ENCODE results near the gene STAT4. TPM values are rescaled to one million over a fixed set of nuclear protein-coding genes. Genes with fewer than 3 reads are reported as not detected.

Gene STAT4
- total RNA-seq, 1 donor from 2014 or later: 37.8 TPM

GRCh38 chr2:191177751-191178736 lies 27.2 kb upstream of the STAT4 start:
- intact Hi-C loops (cut with DNase I): no loop called here
- no peak for DNase-seq (ENCODE audit: low spot score)

- intact Hi-C loops (cut with DNase I): no loop called here
- no peak for DNase-seq (ENCODE audit: low spot score)
These were observed 26.1 kb upstream of the STAT4 start for GRCh38 chr2:191176801-191177438.

- intact Hi-C loops (cut with DNase I): no loop called here
- no peak for DNase-seq (ENCODE audit: low spot score)
These were observed 25.5 kb upstream of the STAT4 start for GRCh38 chr2:191176305-191176704.

- no peak for DNase-seq (ENCODE audit: low spot score)
- intact Hi-C loops (cut with DNase I): no loop called here
These were observed 23.6 kb upstream of the STAT4 start for GRCh38 chr2:191174442-191174841.

GRCh38 chr2:191173206-191173605 lies 22.4 kb upstream of the STAT4 start:
- intact Hi-C loops (cut with DNase I): no loop called here

GRCh38 chr2:191171708-191172355 lies 21.0 kb upstream of the STAT4 start:
- no peak for DNase-seq (ENCODE audit: low spot score)
- intact Hi-C loops (cut with DNase I): no loop called here

More at GRCh38 chr2:191173206-191173605, 22.4 kb upstream of the STAT4 start:
- no peak for DNase-seq (ENCODE audit: low spot score)

GRCh38 chr2:191171286-191171685 lies 20.5 kb upstream of the STAT4 start:
- DNase-seq (ENCODE audit: low spot score): no peak
- intact Hi-C loops (cut with DNase I): no loop called here

- intact Hi-C loops (cut with DNase I): no loop called here
- DNase-seq (ENCODE audit: low spot score): no peak
These were observed 20.0 kb upstream of the STAT4 start for GRCh38 chr2:191170773-191171172.

- DNase-seq (ENCODE audit: low spot score): no peak
- intact Hi-C loops (cut with DNase I): no loop called here
These were observed 19.5 kb upstream of the STAT4 start for GRCh38 chr2:191170301-191170636.

- no peak for DNase-seq (ENCODE audit: low spot score)
- intact Hi-C loops (cut with DNase I): loop anchor here (5.0 to 10.0 kb wide), 4 partner anchors 58 to 505 kb away; partner anchors contain the start of gene NABP1
These were observed 18.9 kb upstream of the STAT4 start for GRCh38 chr2:191169456-191170300.

- no peak for DNase-seq (ENCODE audit: low spot score)
- intact Hi-C loops (cut with DNase I): loop anchor here (5.0 to 10.0 kb wide), 4 partner anchors 60 to 507 kb away; partner anchors contain the start of gene NABP1
These were observed 17.0 kb upstream of the STAT4 start for GRCh38 chr2:191167766-191168165.

- DNase-seq (ENCODE audit: low spot score): no peak
- intact Hi-C loops (cut with DNase I): loop anchor here (5.0 to 10.0 kb wide), 4 partner anchors 60 to 508 kb away; partner anchors contain the start of gene NABP1
These were observed 16.1 kb upstream of the STAT4 start for GRCh38 chr2:191166756-191167445.

GRCh38 chr2:191166111-191166755 lies 15.4 kb upstream of the STAT4 start:
- no peak for DNase-seq (ENCODE audit: low spot score)
- intact Hi-C loops (cut with DNase I): loop anchor here (5.0 to 10.0 kb wide), 4 partner anchors 61 to 509 kb away; partner anchors contain the start of gene NABP1

GRCh38 chr2:191165176-191165643 lies 14.4 kb upstream of the STAT4 start:
- no peak for DNase-seq (ENCODE audit: low spot score)
- intact Hi-C loops (cut with DNase I): loop anchor here (2.0 to 10.0 kb wide), 5 partner anchors 62 to 510 kb away; partner anchors contain the start of gene NABP1

- DNase-seq (ENCODE audit: low spot score): no peak
- intact Hi-C loops (cut with DNase I): no loop called here
These were observed 8.0 kb upstream of the STAT4 start for GRCh38 chr2:191158747-191159146.

- intact Hi-C loops (cut with DNase I): no loop called here
- DNase-seq (ENCODE audit: low spot score): no peak
These were observed 7.4 kb upstream of the STAT4 start for GRCh38 chr2:191158193-191158592.

- intact Hi-C loops (cut with DNase I): loop anchor here (2.0 kb wide), 1 partner anchor 103 kb away; no protein-coding TSS in a partner anchor
These were observed 4.8 kb upstream of the STAT4 start for GRCh38 chr2:191155608-191156071.

GRCh38 chr2:191153716-191154115 lies 2.9 kb upstream of the STAT4 start:
- intact Hi-C loops (cut with DNase I): loop anchor here (2.0 kb wide), 1 partner anchor 101 kb away; no protein-coding TSS in a partner anchor
- DNase-seq (ENCODE audit: low spot score): no peak

More at GRCh38 chr2:191155608-191156071, 4.8 kb upstream of the STAT4 start:
- DNase-seq (ENCODE audit: low spot score): no peak
